Activated naive CD4-positive, alpha-beta T cell treated with anti-CD3 and anti-CD28 coated beads, Interleukin-2, amount 50 U/mL, for 24 hours (primary cell): ENCODE measurements around the gene LYRM9.
A peak's percentile ranks its signal among the peaks of the same experiment; 100 is the strongest.
"Not testable (repeated sequence)": the region's sequence is repeated elsewhere in the genome, so short reads cannot be mapped to it uniquely, and the experiment has no call there.

Experiments used
- H3K27ac Mint-ChIP-seq: one replicate; pipeline ENCODE4 v1.8.0; 2021; ENCODE audit warnings: mild to moderate bottlenecking, mixed read lengths
- H3K27me3 Mint-ChIP-seq: one replicate; pipeline ENCODE4 v1.8.0; 2021; ENCODE audit warnings: mixed read lengths
- H3K36me3 Mint-ChIP-seq: one replicate; pipeline ENCODE4 v1.8.0; 2021; ENCODE audit warnings: mixed read lengths
- H3K4me1 Mint-ChIP-seq: one replicate; pipeline ENCODE4 v1.8.0; 2021; ENCODE audit warnings: mixed read lengths
- H3K4me3 Mint-ChIP-seq: one replicate; pipeline ENCODE4 v1.8.0; 2021; ENCODE audit warnings: mild to moderate bottlenecking, mixed read lengths
- H3K9me3 Mint-ChIP-seq: one replicate; pipeline ENCODE4 v1.8.0; 2021; ENCODE audit warnings: mixed read lengths

The LYRM9 gene

GRCh38 chr17:27868565-27868964, 24.6 kb downstream of the LYRM9 start:
- no peak overlapping the region for H3K27ac Mint-ChIP-seq
- H3K4me3 Mint-ChIP-seq: no peak overlapping the region
- H3K36me3 Mint-ChIP-seq: peaks cover 2% of the 10 kb centered on the region
- no peaks in the 10 kb centered on the region for H3K27me3 Mint-ChIP-seq
- no peaks in the 10 kb centered on the region for H3K9me3 Mint-ChIP-seq
- no peaks in the 10 kb centered on the region for H3K4me1 Mint-ChIP-seq

- no peaks in the 10 kb centered on the region for H3K9me3 Mint-ChIP-seq
- no peak overlapping the region for H3K4me3 Mint-ChIP-seq
- H3K27me3 Mint-ChIP-seq: no peaks in the 10 kb centered on the region
- H3K4me1 Mint-ChIP-seq: no peaks in the 10 kb centered on the region
- no peaks in the 10 kb centered on the region for H3K36me3 Mint-ChIP-seq
- H3K27ac Mint-ChIP-seq: no peak overlapping the region
Measured at GRCh38 chr17:27862840-27863239, 30.3 kb downstream of the LYRM9 start.

DNA sequence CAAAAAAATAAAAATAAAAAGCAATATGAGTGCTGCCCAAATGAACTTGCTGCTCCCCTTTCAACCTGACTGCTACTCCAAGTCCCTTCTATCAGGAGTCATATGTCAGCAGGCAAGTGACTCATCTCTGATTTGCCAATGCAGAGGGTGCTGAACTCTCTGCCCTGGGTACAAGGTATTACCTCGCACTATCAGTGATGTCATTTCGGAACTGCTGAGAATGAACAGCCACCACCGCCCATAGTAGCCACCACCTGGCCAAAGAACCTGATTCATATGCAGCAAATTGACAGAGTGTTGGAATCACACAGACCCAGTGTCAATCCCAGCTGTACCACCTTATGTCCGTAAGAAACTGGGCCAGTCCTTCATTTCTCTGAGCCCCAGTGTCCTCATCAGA, 31.2 kb downstream of the LYRM9 start:
- Mint-ChIP-seq H3K36me3 (no peaks in the 10 kb centered on the region), H3K9me3 (no peaks in the 10 kb centered on the region), H3K4me1 (no peaks in the 10 kb centered on the region), H3K27me3 (no peaks in the 10 kb centered on the region), H3K4me3 (no peak overlapping the region), H3K27ac (no peak overlapping the region)

GRCh38 chr17:27860971-27861664, 32.0 kb downstream of the LYRM9 start:
- Mint-ChIP-seq H3K9me3 (no peaks in the 10 kb centered on the region), H3K27ac (no peak overlapping the region), H3K27me3 (no peaks in the 10 kb centered on the region), H3K4me3 (no peak overlapping the region), H3K4me1 (no peaks in the 10 kb centered on the region), H3K36me3 (no peaks in the 10 kb centered on the region)

DNA sequence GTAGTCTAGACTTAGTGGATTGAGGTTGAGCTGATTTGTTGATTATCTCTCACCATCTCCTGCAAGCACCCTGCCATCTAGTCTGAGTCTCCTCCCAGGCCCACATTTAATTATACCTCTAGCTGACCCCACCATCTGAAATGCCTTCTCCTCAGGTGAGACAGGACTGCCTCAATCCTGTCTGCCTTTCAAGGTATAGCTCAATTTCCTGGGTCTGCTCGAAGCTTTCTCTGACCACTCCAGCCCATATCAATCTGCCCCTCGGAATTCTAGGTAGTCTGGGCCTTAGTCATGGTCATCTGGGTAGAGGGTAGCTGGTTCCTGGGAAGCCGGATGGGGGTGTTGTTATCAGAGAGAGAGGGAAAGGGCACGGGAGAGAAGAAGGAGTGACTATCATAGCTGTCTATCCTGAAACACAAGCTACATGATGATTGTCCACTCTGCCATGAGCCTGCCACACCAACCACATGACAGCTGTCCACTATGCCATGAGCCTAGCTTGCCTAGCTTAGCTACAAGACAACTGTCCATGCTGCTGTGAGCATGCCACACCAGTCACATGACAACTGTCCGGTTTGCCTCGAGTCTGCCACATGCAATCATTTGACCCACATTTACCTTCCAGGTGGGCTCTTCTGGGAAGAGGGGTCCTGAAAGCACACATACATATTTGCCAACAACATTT, 34.4 kb downstream of the LYRM9 start:
- Mint-ChIP-seq H3K4me1 (no peaks in the 10 kb centered on the region), H3K4me3 (no peak overlapping the region), H3K36me3 (no peaks in the 10 kb centered on the region), H3K9me3 (no peaks in the 10 kb centered on the region), H3K27ac (no peak overlapping the region), H3K27me3 (no peaks in the 10 kb centered on the region)

DNA sequence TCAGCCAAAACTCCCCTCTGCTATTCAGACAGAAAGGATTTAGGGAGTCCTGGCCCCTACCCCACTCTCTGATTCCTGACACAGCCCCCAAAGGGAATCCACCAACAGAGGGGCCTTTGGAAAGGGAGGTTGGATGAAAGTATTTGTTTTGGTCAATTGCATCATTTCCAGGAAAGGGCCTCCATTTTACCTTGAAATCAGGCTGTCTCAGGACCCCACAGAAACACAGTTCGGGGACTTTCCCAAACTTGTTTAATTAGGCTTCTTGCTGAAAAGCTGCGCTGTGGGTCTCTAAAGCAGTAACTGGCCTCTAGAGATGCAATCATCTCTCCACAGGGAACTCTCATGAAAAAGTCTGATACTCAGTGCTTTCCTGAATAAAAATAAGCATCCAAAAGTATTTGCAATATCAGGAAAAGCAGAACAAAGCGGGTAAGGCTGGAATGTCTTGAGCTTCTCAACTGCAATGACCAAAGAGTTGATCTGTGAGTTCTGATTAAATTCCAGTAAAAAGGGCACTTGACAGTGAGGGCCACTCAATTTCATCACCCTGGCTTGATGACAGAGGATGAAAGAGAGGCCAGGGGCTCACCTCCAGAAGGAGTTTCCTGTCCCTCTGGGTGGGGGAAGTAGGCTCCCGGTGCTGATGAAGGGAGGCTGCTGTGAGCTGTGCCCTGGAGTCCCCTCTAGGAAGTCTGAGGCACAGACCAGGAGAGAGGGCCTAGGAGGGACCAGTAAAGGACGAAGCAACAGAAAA, 36.3 kb downstream of the LYRM9 start:
- no peaks in the 10 kb centered on the region for H3K27me3 Mint-ChIP-seq
- no peak overlapping the region for H3K27ac Mint-ChIP-seq
- no peaks in the 10 kb centered on the region for H3K36me3 Mint-ChIP-seq
- no peaks in the 10 kb centered on the region for H3K9me3 Mint-ChIP-seq
- no peak overlapping the region for H3K4me3 Mint-ChIP-seq
- no peaks in the 10 kb centered on the region for H3K4me1 Mint-ChIP-seq

DNA sequence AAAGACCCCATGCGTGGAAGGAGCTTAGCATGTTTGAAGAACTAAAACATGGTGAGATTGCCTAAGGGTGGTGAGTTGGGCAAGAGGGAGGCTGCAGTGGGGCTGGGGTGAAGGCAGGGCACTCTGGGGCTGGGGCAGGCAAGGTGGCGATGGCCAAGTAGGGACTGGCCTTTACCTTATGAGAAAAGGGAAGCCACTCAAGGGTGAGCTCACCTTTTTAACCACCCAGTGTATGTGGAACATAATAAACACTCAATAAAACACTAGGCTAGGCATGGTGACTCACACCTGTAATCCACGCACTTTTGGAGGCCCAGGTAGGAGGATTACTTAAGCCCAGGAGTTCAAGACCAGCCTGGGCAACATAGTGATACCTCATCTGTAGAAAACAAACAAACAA, 37.7 kb downstream of the LYRM9 start:
- no peaks in the 10 kb centered on the region for H3K27me3 Mint-ChIP-seq
- H3K4me1 Mint-ChIP-seq: no peaks in the 10 kb centered on the region
- no peaks in the 10 kb centered on the region for H3K36me3 Mint-ChIP-seq
- H3K9me3 Mint-ChIP-seq: no peaks in the 10 kb centered on the region
- no peak overlapping the region for H3K27ac Mint-ChIP-seq
- H3K4me3 Mint-ChIP-seq: no peak overlapping the region

DNA sequence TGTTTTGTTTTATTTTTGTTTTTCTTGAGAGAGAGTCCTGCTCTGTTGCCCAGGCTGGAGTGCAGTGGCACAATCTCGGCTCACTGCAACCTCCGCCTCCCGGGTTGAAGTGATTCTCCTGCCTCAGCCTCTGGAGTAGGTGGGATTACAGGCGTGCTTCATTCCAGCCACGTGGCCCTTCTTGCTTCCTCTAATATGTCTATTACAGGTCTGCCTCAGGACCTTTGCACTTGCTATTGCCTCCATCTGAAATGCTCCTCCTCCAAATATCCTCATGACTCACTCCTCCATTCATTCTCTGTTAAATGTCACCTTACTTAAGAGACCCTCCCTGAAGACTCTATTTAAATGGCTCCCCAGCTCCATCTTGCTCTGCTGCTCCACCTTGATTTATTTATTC, 39.0 kb downstream of the LYRM9 start:
- no peaks in the 10 kb centered on the region for H3K9me3 Mint-ChIP-seq
- H3K27ac Mint-ChIP-seq: no peak overlapping the region
- H3K27me3 Mint-ChIP-seq: no peaks in the 10 kb centered on the region
- no peaks in the 10 kb centered on the region for H3K36me3 Mint-ChIP-seq
- H3K4me3 Mint-ChIP-seq: no peak overlapping the region
- H3K4me1 Mint-ChIP-seq: no peaks in the 10 kb centered on the region

DNA sequence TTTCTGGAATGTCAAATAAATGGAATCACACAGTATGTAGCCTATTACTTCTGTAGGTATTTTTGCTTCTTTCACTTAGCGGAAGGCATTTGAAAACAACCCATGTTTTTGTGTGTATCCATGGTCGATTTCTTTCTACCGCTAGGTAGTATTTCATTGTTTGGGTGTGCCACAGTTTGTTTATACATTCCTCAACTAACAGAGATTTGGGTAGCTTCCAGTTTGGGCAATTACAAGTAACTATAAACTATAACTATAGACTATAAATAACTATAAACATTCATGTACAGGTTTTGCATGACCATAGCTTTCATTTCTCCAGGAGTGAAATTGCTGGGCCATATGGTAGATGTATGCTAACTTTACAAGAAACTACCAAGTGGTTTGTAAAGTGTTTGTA, 40.1 kb downstream of the LYRM9 start:
- H3K4me3 Mint-ChIP-seq: no peak overlapping the region
- H3K4me1 Mint-ChIP-seq: no peaks in the 10 kb centered on the region
- H3K36me3 Mint-ChIP-seq: no peaks in the 10 kb centered on the region
- no peak overlapping the region for H3K27ac Mint-ChIP-seq
- H3K27me3 Mint-ChIP-seq: no peaks in the 10 kb centered on the region
- no peaks in the 10 kb centered on the region for H3K9me3 Mint-ChIP-seq

GRCh38 chr17:27849474-27850185, 43.5 kb downstream of the LYRM9 start:
- Mint-ChIP-seq H3K27ac (no peak overlapping the region), H3K4me1 (peaks cover 17% of the 10 kb centered on the region), H3K4me3 (no peak overlapping the region), H3K9me3 (no peaks in the 10 kb centered on the region), H3K36me3 (no peaks in the 10 kb centered on the region), H3K27me3 (no peaks in the 10 kb centered on the region)

- Mint-ChIP-seq H3K36me3 (no peaks in the 10 kb centered on the region), H3K4me3 (no peak overlapping the region)
Measured at GRCh38 chr17:27848931-27849330, 44.2 kb downstream of the LYRM9 start.

GRCh38 chr17:27846808-27847307, 46.3 kb downstream of the LYRM9 start:
- H3K36me3 Mint-ChIP-seq, H3K9me3 Mint-ChIP-seq, H3K27ac Mint-ChIP-seq, H3K27me3 Mint-ChIP-seq: not testable (repeated sequence)
- H3K4me1 Mint-ChIP-seq: peaks cover 17% of the 10 kb centered on the region
- peak overlapping the region; percentile 78 for H3K4me3 Mint-ChIP-seq

More at GRCh38 chr17:27848931-27849330, 44.2 kb downstream of the LYRM9 start:
- H3K27me3 Mint-ChIP-seq: no peaks in the 10 kb centered on the region
- peaks cover 17% of the 10 kb centered on the region for H3K4me1 Mint-ChIP-seq
- no peaks in the 10 kb centered on the region for H3K9me3 Mint-ChIP-seq
- H3K27ac Mint-ChIP-seq: no peak overlapping the region

GRCh38 chr17:27846042-27846655, 47.0 kb downstream of the LYRM9 start:
- Mint-ChIP-seq H3K27me3 (no peaks in the 10 kb centered on the region), H3K36me3 (no peaks in the 10 kb centered on the region), H3K4me1 (peaks cover 17% of the 10 kb centered on the region), H3K4me3 (peak overlapping the region; percentile 78), H3K27ac (peak overlapping the region; percentile 83), H3K9me3 (no peaks in the 10 kb centered on the region)

GRCh38 chr17:27845264-27846041, 47.7 kb downstream of the LYRM9 start:
- peaks cover 17% of the 10 kb centered on the region for H3K4me1 Mint-ChIP-seq
- H3K4me3 Mint-ChIP-seq: peak overlapping the region; percentile 78
- no peaks in the 10 kb centered on the region for H3K27me3 Mint-ChIP-seq
- H3K36me3 Mint-ChIP-seq: no peaks in the 10 kb centered on the region
- no peak overlapping the region for H3K27ac Mint-ChIP-seq
- H3K9me3 Mint-ChIP-seq: no peaks in the 10 kb centered on the region
